Measurements from ENCODE around the gene TAS1R2. TPM values are rescaled to one million over a fixed set of nuclear protein-coding genes. Genes with fewer than 3 reads are reported as not detected.

The TAS1R2 gene
- total and polyA plus RNA-seq, 9 of the 15 experiments (the other 6 are each of a cell fraction or from before 2014, with no cell fraction given), result not detected

- TF ChIP-seq THRA (IDR thresholded peaks at IDR 0.05), result no peak
Observed at GRCh38 chr1:18828224-18828623, 31.2 kb downstream of the TAS1R2 start (continued).

- no peak overlapping the region for H3K4me2 ChIP-seq (ENCODE audit: insufficient read depth, low read length)
- ATAC-seq, result no peak
- H3K4me1 ChIP-seq (replicated peaks in 1 of 2; ENCODE audit: control insufficient read depth in 2 of 2, insufficient read depth in 2 of 2, low read length in 2 of 2), result peaks cover 0 to 10% of the 10 kb centered on the region in 2 experiments; a peak in 2 of 5 replicates
- WGBS (ENCODE audit: insufficient coverage, low coverage, missing lambda C conversion rate), result 6% methylated on average over 6 of the region's 6 CpGs
- H3K9me3 ChIP-seq (replicated peaks; ENCODE audit: control insufficient read depth, insufficient read depth, low read depth, low read length), result no peaks in the 10 kb centered on the region
- FAIRE-seq, result no peak
- H3K27ac ChIP-seq (ENCODE audit: extremely low read depth, low read depth, low read length), result no peak overlapping the region
- in situ Hi-C loops (cut with MboI) (loop anchor here (5.0 kb wide), 1 partner anchor 226 kb away; no protein-coding TSS in a partner anchor), intact Hi-C loops (cut with micrococcal nuclease) (no loop called here)
- no peak overlapping the region for H2AFZ ChIP-seq (ENCODE audit: low read depth, low read length)
- ChIA-PET POLR2A (interaction anchor here (0.8 to 1.1 kb wide), 4 partner anchors 12 to 229 kb away, joined by 3 to 4 read pairs (median 3); no protein-coding TSS in a partner anchor), CTCF (ENCODE audit: low intra/inter-chr PET ratio) (no interaction called here)
- no peak overlapping the region for H3K4me3 ChIP-seq
- no peaks in the 10 kb centered on the region for H3K79me2 ChIP-seq (ENCODE audit: control insufficient read depth, insufficient read depth, low read length)
- H3K27me3 ChIP-seq (ENCODE audit: control insufficient read depth in 2 of 2, insufficient read depth in 2 of 2, low read length in 2 of 2), result peaks cover 5 to 35% of the 10 kb centered on the region in 2 experiments
- no peak for DNase-seq (ENCODE audit: extremely low read depth in 1 of 4, low spot score in 3 of 4)
- TF ChIP-seq HIVEP1 (CRISPR knock-in tag; IDR thresholded peaks at IDR 0.05) (no peak), SREBF1 (IDR thresholded peaks at IDR 0.05; ENCODE audit: borderline replicate concordance, low read depth, low read length) (no peak), POLR2AphosphoS2 (IDR thresholded peaks at IDR 0.05; ENCODE audit: low read length) (no peak), POLR2AphosphoS5 (IDR thresholded peaks at IDR 0.05; ENCODE audit: control insufficient read depth, insufficient read depth, low read depth, low read length) (no peak), THAP12 (CRISPR knock-in tag; IDR thresholded peaks at IDR 0.05) (no peak), MCM3 (IDR thresholded peaks at IDR 0.05) (no peak), CTCF (IDR thresholded peaks at IDR 0.05 in 2 of 3, conservative IDR thresholded peaks at IDR 0.05 in 1 of 3; ENCODE audit: insufficient read depth in 2 of 3, low read depth in 1 of 3, low read length in 3 of 3) (0 out of 6 replicates have a peak, but pooled peaks of 1 of the 3 experiments have one; percentile 13), MTA3 (IDR thresholded peaks at IDR 0.05; ENCODE audit: borderline replicate concordance) (no peak)
- no peaks in the 10 kb centered on the region for H3K36me3 ChIP-seq (ENCODE audit: control insufficient read depth, insufficient read depth, low read length)
- H3K9ac ChIP-seq (ENCODE audit: insufficient read depth in 1 of 2, low read depth in 2 of 2, low read length in 2 of 2), result no peak overlapping the region
- peaks cover 21% of the 10 kb centered on the region; the same call in 1 of the 2 replicates for H4K20me1 ChIP-seq (replicated peaks; ENCODE audit: control insufficient read depth, insufficient read depth, low read length)
- no TSS peak for BruUV-seq (replicated peaks)
- H3K9me1 ChIP-seq (ENCODE audit: control insufficient read depth, insufficient read depth, low read length), result no peaks in the 10 kb centered on the region
Observed at GRCh38 chr1:18823438-18823837, 36.0 kb downstream of the TAS1R2 start.
